ENCODE data around the gene DAP. TPM values are rescaled to one million over a fixed set of nuclear protein-coding genes. Genes with fewer than 3 reads are reported as not detected.

The DAP gene
- total RNA-seq, 1 donor from 2014 or later = 74.4 TPM

DNA sequence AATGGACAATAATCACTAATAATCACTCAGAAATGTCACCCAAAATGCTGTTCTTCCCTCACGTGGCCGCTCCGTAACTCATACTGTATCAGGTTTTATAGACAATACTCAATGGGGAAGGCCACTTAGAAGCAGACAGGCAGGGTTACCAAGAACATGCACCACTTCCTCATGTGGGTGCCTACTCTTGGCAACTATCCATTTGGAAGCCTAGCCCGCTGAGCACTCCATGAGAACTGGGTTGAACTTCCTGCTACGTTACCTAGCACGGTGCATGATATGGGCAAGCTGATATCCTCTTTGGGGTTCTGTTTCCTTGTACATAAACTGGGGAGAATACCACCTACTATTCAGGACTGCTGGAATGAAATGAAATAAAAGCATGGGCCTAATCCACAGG is 14.3 kb downstream of the DAP start:
- H3K9me3 ChIP-seq = no peaks in the 10 kb centered on the region
- DNase-seq (ENCODE audit: extremely low spot score in 2 of 2) = no peak
- intact Hi-C loops (cut with DNase I) = no loop called here
- peaks cover 0 to 32% of the 10 kb centered on the region in 2 donors for H3K36me3 ChIP-seq
- no peak overlapping the region for H3K27ac ChIP-seq
- TF ChIP-seq POLR2AphosphoS5 (IDR thresholded peaks at IDR 0.05; ENCODE audit: insufficient read depth in 1 of 2, low read depth in 1 of 2) (no peak), POLR2A (IDR thresholded peaks at IDR 0.05) (no peak)
- TF ChIP-seq, protein P1, sequence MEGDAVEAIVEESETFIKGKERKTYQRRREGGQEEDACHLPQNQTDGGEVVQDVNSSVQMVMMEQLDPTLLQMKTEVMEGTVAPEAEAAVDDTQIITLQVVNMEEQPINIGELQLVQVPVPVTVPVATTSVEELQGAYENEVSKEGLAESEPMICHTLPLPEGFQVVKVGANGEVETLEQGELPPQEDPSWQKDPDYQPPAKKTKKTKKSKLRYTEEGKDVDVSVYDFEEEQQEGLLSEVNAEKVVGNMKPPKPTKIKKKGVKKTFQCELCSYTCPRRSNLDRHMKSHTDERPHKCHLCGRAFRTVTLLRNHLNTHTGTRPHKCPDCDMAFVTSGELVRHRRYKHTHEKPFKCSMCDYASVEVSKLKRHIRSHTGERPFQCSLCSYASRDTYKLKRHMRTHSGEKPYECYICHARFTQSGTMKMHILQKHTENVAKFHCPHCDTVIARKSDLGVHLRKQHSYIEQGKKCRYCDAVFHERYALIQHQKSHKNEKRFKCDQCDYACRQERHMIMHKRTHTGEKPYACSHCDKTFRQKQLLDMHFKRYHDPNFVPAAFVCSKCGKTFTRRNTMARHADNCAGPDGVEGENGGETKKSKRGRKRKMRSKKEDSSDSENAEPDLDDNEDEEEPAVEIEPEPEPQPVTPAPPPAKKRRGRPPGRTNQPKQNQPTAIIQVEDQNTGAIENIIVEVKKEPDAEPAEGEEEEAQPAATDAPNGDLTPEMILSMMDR (IDR thresholded peaks at IDR 0.05) = no peak
- peaks cover 12% of the 10 kb centered on the region for H3K4me1 ChIP-seq
- H3K4me3 ChIP-seq = no peak overlapping the region
- H3K27me3 ChIP-seq = no peaks in the 10 kb centered on the region

DNA sequence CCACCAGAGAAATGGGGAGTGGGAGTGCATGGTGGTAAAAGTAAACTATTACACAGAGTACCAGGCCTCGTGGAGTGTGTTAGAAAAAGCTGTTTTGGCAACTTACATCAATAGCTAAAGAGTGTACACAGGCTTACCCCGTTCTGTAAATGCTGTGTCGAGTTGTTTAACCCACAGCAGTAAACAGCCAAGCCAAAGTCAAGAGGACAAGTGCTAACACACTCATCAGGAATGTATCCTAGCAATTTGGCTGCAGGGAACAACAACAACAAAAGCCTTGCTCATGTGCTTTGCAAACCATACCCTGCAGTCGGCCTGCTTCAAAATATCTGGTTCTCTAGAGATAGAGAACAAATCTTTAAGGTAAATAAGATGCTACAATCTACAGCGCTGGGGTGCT is 15.9 kb downstream of the DAP start:
- H3K9me3 ChIP-seq = no peaks in the 10 kb centered on the region
- TF ChIP-seq POLR2AphosphoS5 (IDR thresholded peaks at IDR 0.05; ENCODE audit: insufficient read depth in 1 of 2, low read depth in 1 of 2) = no peak
- TF ChIP-seq POLR2A (IDR thresholded peaks at IDR 0.05) = no peak
- TF ChIP-seq, protein P1 (IDR thresholded peaks at IDR 0.05) = no peak
- peaks cover 12% of the 10 kb centered on the region for H3K4me1 ChIP-seq
- H3K27ac ChIP-seq = no peak overlapping the region
- H3K4me3 ChIP-seq = no peak overlapping the region
- no peak for DNase-seq (ENCODE audit: extremely low spot score in 2 of 2)
- no peaks in the 10 kb centered on the region for H3K27me3 ChIP-seq
- peaks cover 0 to 32% of the 10 kb centered on the region in 2 donors for H3K36me3 ChIP-seq
- intact Hi-C loops (cut with DNase I) = no loop called here

DNA sequence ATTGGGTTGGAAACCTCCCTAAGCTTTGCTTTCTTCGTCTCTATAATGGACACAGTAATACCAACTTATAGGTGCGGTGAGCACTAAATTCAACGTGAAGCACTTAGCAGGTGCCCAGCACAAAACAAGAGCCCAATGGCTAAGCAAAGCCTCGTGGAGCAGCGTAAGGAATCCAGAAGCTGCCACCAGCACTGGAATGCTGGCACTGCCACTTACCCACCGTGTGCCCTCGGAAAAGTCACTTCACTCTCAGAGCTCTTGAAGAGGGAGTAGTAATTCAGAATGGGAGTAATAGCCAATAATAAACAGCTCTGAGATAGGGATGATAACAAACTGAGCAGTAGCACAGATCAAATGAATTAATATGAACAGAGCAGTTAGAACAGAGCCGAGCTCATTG is 16.4 kb downstream of the DAP start:
- H3K27me3 ChIP-seq = no peaks in the 10 kb centered on the region
- peaks cover 12% of the 10 kb centered on the region for H3K4me1 ChIP-seq
- TF ChIP-seq, protein P1 (IDR thresholded peaks at IDR 0.05) = no peak
- TF ChIP-seq POLR2A (IDR thresholded peaks at IDR 0.05) = no peak
- TF ChIP-seq POLR2AphosphoS5 (IDR thresholded peaks at IDR 0.05; ENCODE audit: insufficient read depth in 1 of 2, low read depth in 1 of 2) = no peak
- H3K36me3 ChIP-seq = peaks cover 0 to 32% of the 10 kb centered on the region in 2 donors
- no peaks in the 10 kb centered on the region for H3K9me3 ChIP-seq
- DNase-seq (ENCODE audit: extremely low spot score in 2 of 2) = no peak
- intact Hi-C loops (cut with DNase I) = no loop called here
- no peak overlapping the region for H3K27ac ChIP-seq
- H3K4me3 ChIP-seq = no peak overlapping the region

DNA sequence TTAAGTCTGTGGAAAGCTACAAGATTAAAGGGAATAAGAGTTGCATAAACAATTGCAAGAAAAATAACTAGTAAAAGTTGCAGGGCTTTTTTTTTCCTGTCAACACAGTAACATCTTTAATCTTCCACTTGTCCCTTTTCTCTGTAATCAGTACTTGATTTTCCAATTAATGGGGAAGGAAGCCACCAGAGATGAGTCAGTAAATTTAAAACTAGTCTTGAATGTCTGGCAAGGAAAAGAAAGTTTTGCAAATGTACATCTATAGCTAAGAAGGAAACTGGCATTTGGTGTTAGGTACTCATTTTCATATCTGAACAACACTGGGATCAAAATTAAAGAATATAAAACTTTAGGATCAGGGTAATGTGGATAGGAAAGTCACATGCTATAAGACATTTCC is 17.1 kb downstream of the DAP start:
- Histone ChIP-seq H3K9me3 (no peaks in the 10 kb centered on the region), H3K27ac (no peak overlapping the region), H3K36me3 (peaks cover 0 to 32% of the 10 kb centered on the region in 2 donors), H3K4me3 (no peak overlapping the region), H3K4me1 (peaks cover 12% of the 10 kb centered on the region), H3K27me3 (no peaks in the 10 kb centered on the region)
- DNase-seq (ENCODE audit: extremely low spot score in 2 of 2) = no peak
- TF ChIP-seq POLR2A (IDR thresholded peaks at IDR 0.05) (no peak), POLR2AphosphoS5 (IDR thresholded peaks at IDR 0.05; ENCODE audit: insufficient read depth in 1 of 2, low read depth in 1 of 2) (no peak)
- TF ChIP-seq, protein P1 (IDR thresholded peaks at IDR 0.05) = no peak
- intact Hi-C loops (cut with DNase I) = no loop called here

DNA sequence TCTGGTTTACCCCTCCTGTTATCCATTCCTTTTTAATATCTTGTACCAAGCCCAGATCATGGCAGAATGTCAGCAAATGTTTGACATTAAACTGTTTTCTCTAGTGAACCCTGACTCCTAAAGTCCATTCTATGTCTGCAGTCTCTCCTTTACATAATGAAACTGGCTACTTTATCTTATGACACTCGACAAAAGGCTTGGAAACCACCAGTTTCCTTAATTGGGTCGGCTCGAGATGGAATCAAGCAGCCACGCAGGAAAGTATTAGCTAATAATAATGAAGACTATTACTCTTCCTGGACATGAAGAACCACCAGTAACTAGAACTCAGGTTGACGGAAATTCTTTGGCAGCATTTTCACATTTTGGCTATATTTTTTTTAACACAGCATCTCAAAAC is 17.5 kb downstream of the DAP start:
- H3K4me1 ChIP-seq = peaks cover 12% of the 10 kb centered on the region
- H3K36me3 ChIP-seq = peaks cover 0 to 32% of the 10 kb centered on the region in 2 donors
- TF ChIP-seq, protein P1 (IDR thresholded peaks at IDR 0.05) = no peak
- TF ChIP-seq POLR2A (IDR thresholded peaks at IDR 0.05) = no peak
- no peak for TF ChIP-seq POLR2AphosphoS5 (IDR thresholded peaks at IDR 0.05; ENCODE audit: insufficient read depth in 1 of 2, low read depth in 1 of 2)
- no peaks in the 10 kb centered on the region for H3K27me3 ChIP-seq
- intact Hi-C loops (cut with DNase I) = no loop called here
- no peak for DNase-seq (ENCODE audit: extremely low spot score in 2 of 2)
- H3K27ac ChIP-seq = no peak overlapping the region
- H3K9me3 ChIP-seq = no peaks in the 10 kb centered on the region
- H3K4me3 ChIP-seq = no peak overlapping the region
